ENCODE data around the gene TNIP2.

The TNIP2 gene

GRCh38 chr4:2695346-2696060 is 60.6 kb downstream of the TNIP2 start:
- H3K4me3 ChIP-seq (ENCODE audit: low read depth, low read length), result no peak overlapping the region
- H3K9ac ChIP-seq (ENCODE audit: low read depth, low read length), result no peak overlapping the region
- H3K27me3 ChIP-seq (ENCODE audit: control insufficient read depth, insufficient read depth, low read length), result no peaks in the 10 kb centered on the region
- H3K36me3 ChIP-seq (ENCODE audit: control insufficient read depth, insufficient read depth, low read length), result peaks cover 51% of the 10 kb centered on the region
- H3K9me3 ChIP-seq (ENCODE audit: control insufficient read depth, insufficient read depth, low read length), result no peaks in the 10 kb centered on the region
- H3K4me1 ChIP-seq (ENCODE audit: control insufficient read depth, insufficient read depth, low read length), result no peaks in the 10 kb centered on the region

- H3K4me1 ChIP-seq (ENCODE audit: control insufficient read depth, insufficient read depth, low read length), result no peaks in the 10 kb centered on the region
- no peak overlapping the region for H3K9ac ChIP-seq (ENCODE audit: low read depth, low read length)
- no peak overlapping the region for H3K4me3 ChIP-seq (ENCODE audit: low read depth, low read length)
- no peaks in the 10 kb centered on the region for H3K27me3 ChIP-seq (ENCODE audit: control insufficient read depth, insufficient read depth, low read length)
- H3K9me3 ChIP-seq (ENCODE audit: control insufficient read depth, insufficient read depth, low read length), result no peaks in the 10 kb centered on the region
- H3K36me3 ChIP-seq (ENCODE audit: control insufficient read depth, insufficient read depth, low read length), result peaks cover 51% of the 10 kb centered on the region
Observed at GRCh38 chr4:2694691-2695090, 61.4 kb downstream of the TNIP2 start.

GRCh38 chr4:2691952-2692435 is 64.1 kb downstream of the TNIP2 start:
- Histone ChIP-seq H3K4me1 (ENCODE audit: control insufficient read depth, insufficient read depth, low read length) (no peaks in the 10 kb centered on the region), H3K27me3 (ENCODE audit: control insufficient read depth, insufficient read depth, low read length) (no peaks in the 10 kb centered on the region), H3K9me3 (ENCODE audit: control insufficient read depth, insufficient read depth, low read length) (no peaks in the 10 kb centered on the region), H3K36me3 (ENCODE audit: control insufficient read depth, insufficient read depth, low read length) (peaks cover 48% of the 10 kb centered on the region), H3K4me3 (ENCODE audit: low read depth, low read length) (no peak overlapping the region), H3K9ac (ENCODE audit: low read depth, low read length) (no peak overlapping the region)
